Heart left ventricle (tissue), 16 donors: ENCODE measurements around the gene PRDM16. TPM values are rescaled to one million over a fixed set of nuclear protein-coding genes. Genes with fewer than 3 reads are reported as not detected.

Source experiments
- ATAC-seq, 4 donors: fragments of 200-7000 bp; cut with Tn5 transposase; one replicate each; pipeline ENCODE4 v1.9.1; 2020 to 2022; ENCODE audit warnings: moderate library complexity in 4 of 4, mild to moderate bottlenecking in 3 of 4, moderate number of reproducible peaks in 1 of 4
- DNase-seq, 5 donors: peaks; one replicate each; pipeline ENCODE4 v3.0.0-alpha.2; 2020
- H3K27ac ChIP-seq, 12 donors: fragments of 200-600 bp; sonication (generic) in 4 of 12; one replicate each; pipeline versions ENCODE4 v1.5.0 to v1.8.0; 2016 to 2022; ENCODE audit warnings: mild to moderate bottlenecking in 2 of 12
- H3K27me3 ChIP-seq, 9 donors: fragments of 200-600 bp; sonication (generic) in 2 of 9; one replicate each; pipeline versions ENCODE4 v1.5.1 to v1.8.0; 2016 to 2022; ENCODE audit warnings: mild to moderate bottlenecking in 3 of 9
- H3K36me3 ChIP-seq, 9 donors: fragments of 200-600 bp; sonication (generic) in 2 of 9; one replicate each; pipeline versions ENCODE4 v1.5.0 to v1.8.0; 2018 to 2022; ENCODE audit warnings: mild to moderate bottlenecking in 2 of 9
- H3K4me1 ChIP-seq, 12 donors: fragments of 200-600 bp; sonication (generic) in 4 of 12; one replicate each; pipeline versions ENCODE4 v1.5.0 to v1.8.0; 2016 to 2022; ENCODE audit warnings: mild to moderate bottlenecking in 3 of 12
- H3K4me3 ChIP-seq, 12 donors: fragments of 200-600 bp; sonication (generic) in 4 of 12; one replicate each; pipeline versions ENCODE4 v1.5.0 to v1.8.0; 2017 to 2022; ENCODE audit warnings: mild to moderate bottlenecking in 9 of 12, moderate library complexity in 4 of 12
- H3K9me3 ChIP-seq, 12 donors: fragments of 200-600 bp; sonication (generic) in 4 of 12; one replicate each; pipeline versions ENCODE4 v1.5.0 to v1.8.0; 2016 to 2022; ENCODE audit warnings: mild to moderate bottlenecking in 1 of 12
- POLR2A ChIP-seq, 2 donors: fragments of 450-650 bp; IDR thresholded peaks; one replicate each; pipeline ENCODE4 v1.6.1; 2017; ENCODE audit warnings: antibody characterized with exemption in 2 of 2, mild to moderate bottlenecking in 2 of 2, moderate library complexity in 2 of 2
- WGBS, 4 donors: extraction: QIAGEN DNeasy Blood & Tissue Kit in 2 of 4; methylation state at CpG; one replicate each; pipeline versions ENCODE4 v1.1.5 to v1.1.7; 2013 to 2018; 5-methylcytosine and 5-hydroxymethylcytosine counted together
- intact Hi-C, 10 donors: fragments of 100-400 bp; cut with DNase I; formaldehyde crosslinking; loops; one replicate each; pipeline versions ENCODE4 v1.11.1 to v1.14.2; 2022
- polyA plus RNA-seq, 2 donors: library from polyadenylated mRNA; stranded (reverse); fragments of 200-250 nt; gene quantifications; one replicate each; pipeline ENCODE4 v1.2.3, GENCODE V29; 2013
- total RNA-seq, 9 donors: library from RNA; depleted of rRNA in 2 of 9; stranded (reverse); fragments of >200 nt in 2 of 9; fragmentation: NEBNext Ultra II Directional in 3 of 9; extraction: Animal tissue kit (Norgen Biotek cat#: 25700) in 3 of 9; gene quantifications; one replicate each; pipeline versions ENCODE4 v1.1.0 to v1.2.4, GENCODE V29; 2016 to 2023
- TF ChIP-seq, protein P1 (sequence below), 12 donors: fragments of 200-600 bp; sonication (generic) in 4 of 12; IDR thresholded peaks; one replicate each; pipeline versions ENCODE4 v1.5.0 to v1.8.0; 2018 to 2022; ENCODE audit warnings: antibody characterized with exemption in 12 of 12, mild to moderate bottlenecking in 5 of 12
- donor health status: ischemic (EF 13 %, LVEDD 7.1; RV severe dilation, severe dysfunction).
- donor health status: healthy with polysubstance abuse.
- donor health status: DM: no; HTN: yes; CAD: no.
- donor health status: DM: no; HTN: no; CAD: no.
- donor health status: ischemic (EF 25% LVEDD 6.9; RV normal size, moderate dysfunction).
- donor health status: ischemic (EF 25% LVEDD 5.7; RV mildly dilated, moderate dysfunction).
- donor health status: healthy.
- donor health status: DM: yes; HTN: yes; CAD: no.
- donor health status: ischemic (EF 35%, LVEDD 5.7; RV mildly dilated, moderate dysfunction).
- donor health status: nonischemic (EF 11% LVEDD 7.7; RV severe dilation, severe dysfunction).
- donor health status: DM: yes; HTN: yes; CAD: no.
- donor health status: PGD.
- donor health status: ischemic (EF 29% LVEDD 5.4; RV normal size, mild dysfunction).
- donor health status: nonischemic (EF 23%, LVEDD 6.1; RV moderate dilation, normal function).

PRDM16 gene
- total and polyA plus RNA-seq, 11 donors = 6.0 to 22.7 (median 14.0) TPM

DNA sequence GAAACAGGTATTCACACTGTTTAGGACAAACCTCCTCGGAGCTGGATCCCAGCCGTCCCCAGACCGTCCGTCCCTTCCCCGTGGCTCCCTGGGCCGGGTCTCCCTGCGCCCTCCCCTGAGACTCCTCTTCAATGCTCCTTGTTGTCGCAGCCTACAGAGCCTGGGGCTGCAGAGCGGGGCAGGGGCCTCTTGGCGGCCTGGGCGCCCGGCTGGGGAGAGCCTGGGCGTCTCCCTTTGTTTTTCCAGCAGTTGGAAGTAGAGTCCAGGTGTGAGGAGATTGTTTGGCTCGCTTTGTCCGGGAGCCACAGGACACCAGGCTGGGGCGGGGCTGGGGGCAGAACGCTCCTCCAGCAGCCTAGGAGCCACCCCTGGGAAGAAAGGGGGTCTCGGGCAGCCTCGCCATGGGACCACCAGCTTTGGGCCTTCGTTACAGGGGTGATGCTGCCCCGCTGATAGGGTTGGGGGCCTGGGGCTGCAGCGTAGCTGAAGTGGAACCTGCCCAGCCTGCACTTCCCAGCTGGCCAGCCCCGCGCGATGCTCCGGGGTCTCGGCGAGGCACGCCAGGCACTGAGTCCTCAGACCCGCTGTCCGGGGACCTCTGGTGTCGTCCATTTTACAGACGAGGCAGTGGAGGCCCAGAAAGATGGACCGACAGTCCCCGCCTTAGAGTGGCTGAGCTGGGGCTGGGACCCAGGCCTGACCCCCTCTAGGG is 66.9 kb downstream of the PRDM16 start:
- peaks cover 0 to 82% (median 20%) of the 10 kb centered on the region in 12 donors for H3K4me1 ChIP-seq
- H3K36me3 ChIP-seq = no peaks in the 10 kb centered on the region
- WGBS, 4 donors = 78 to 86% (median 82%) methylated on average over 20 to 35 of the region's 35 CpGs
- no peak overlapping the region for H3K4me3 ChIP-seq
- H3K27ac ChIP-seq = no peak overlapping the region
- TF ChIP-seq, protein P1, sequence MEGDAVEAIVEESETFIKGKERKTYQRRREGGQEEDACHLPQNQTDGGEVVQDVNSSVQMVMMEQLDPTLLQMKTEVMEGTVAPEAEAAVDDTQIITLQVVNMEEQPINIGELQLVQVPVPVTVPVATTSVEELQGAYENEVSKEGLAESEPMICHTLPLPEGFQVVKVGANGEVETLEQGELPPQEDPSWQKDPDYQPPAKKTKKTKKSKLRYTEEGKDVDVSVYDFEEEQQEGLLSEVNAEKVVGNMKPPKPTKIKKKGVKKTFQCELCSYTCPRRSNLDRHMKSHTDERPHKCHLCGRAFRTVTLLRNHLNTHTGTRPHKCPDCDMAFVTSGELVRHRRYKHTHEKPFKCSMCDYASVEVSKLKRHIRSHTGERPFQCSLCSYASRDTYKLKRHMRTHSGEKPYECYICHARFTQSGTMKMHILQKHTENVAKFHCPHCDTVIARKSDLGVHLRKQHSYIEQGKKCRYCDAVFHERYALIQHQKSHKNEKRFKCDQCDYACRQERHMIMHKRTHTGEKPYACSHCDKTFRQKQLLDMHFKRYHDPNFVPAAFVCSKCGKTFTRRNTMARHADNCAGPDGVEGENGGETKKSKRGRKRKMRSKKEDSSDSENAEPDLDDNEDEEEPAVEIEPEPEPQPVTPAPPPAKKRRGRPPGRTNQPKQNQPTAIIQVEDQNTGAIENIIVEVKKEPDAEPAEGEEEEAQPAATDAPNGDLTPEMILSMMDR (IDR thresholded peaks at IDR 0.05) = no peak
- TF ChIP-seq POLR2A (IDR thresholded peaks at IDR 0.05) = no peak
- intact Hi-C loops = no loop called here
- no peak for DNase-seq
- no peaks in the 10 kb centered on the region for H3K9me3 ChIP-seq
- peaks cover 0 to 7% (median 0%) of the 10 kb centered on the region in 9 donors for H3K27me3 ChIP-seq
- no peak for ATAC-seq

DNA sequence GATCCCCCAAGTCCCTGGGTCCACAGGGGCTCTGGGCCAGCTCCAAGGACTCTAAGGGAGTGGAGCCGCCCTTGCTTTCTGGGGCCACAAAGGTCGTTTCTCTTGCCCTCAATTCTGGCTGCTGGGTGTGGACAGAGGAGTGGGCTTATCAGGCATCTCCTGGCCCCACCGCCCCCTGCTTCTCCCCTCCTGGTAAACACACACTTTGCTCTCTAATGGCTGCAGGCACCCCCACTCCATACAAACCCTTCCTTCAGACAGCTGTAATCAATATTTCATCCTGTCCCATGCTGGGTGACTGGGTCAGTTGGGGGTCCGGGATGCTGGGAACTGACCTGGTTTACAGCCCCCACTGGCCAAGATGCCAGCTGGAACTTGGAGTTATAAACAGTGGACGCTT is 67.5 kb downstream of the PRDM16 start:
- H3K4me1 ChIP-seq = peaks cover 0 to 80% (median 20%) of the 10 kb centered on the region in 12 donors
- DNase-seq (no peak), ATAC-seq (no peak)
- H3K4me3 ChIP-seq = no peak overlapping the region
- no peaks in the 10 kb centered on the region for H3K9me3 ChIP-seq
- intact Hi-C loops = no loop called here
- no peaks in the 10 kb centered on the region for H3K36me3 ChIP-seq
- peaks cover 0 to 8% (median 0%) of the 10 kb centered on the region in 9 donors for H3K27me3 ChIP-seq
- 71 to 84% (median 79%) methylated on average over 5 of the region's 5 CpGs for WGBS, 4 donors
- peak overlapping the region in 1 of 12 donors; percentile 31 for H3K27ac ChIP-seq
- TF ChIP-seq, protein P1 (IDR thresholded peaks at IDR 0.05) = no peak

DNA sequence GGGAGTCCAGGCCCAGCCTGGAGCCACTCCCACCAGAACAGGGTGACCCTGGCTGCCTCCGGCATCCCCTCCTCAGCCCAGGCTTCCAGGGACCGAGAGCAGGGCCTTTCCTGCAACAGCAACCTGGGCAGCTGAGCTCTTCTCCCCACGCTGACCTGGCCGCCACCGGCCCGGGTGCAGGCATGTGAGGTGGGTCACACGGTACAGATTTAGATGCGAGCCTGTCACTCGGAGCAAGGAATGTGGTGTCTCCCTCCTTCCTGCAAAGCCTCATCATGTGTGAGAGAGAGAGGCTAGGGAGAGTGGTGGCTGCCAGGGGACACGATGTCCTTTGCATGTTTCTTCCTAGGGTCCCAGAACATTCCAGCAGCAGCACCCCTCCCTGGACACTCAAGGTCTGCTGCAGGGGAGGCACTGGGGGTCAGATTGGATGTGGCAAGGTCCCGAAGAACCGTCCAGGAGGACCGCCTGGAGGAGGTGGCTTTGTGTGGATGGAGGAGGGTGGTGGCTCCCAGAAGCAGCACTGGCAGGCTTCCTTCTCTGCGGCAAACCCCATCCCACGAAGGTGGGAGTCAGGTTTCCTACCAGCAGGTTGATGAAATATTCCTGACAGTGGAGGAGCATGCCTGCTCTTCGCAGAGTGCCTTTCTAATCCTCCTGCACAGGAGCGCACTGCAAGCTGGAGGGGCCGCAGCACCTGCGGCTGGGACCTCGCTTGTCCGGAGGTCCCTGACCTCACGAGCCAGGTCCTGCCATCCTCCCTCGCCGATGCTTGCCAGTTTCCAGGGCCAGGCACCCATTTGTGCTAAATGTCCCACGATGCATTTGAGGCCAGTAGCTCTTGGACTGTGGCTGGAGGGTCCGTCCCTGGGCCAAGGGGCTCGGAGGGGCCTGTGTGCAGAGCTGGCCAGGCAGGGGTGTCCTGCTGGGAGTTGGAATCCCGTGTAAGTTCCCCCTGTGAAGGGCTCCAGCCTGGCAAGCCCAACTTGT is 68.4 kb downstream of the PRDM16 start:
- ATAC-seq (peak in 3 of 4 donors; percentile 8 to 32 (median 10)), DNase-seq (no peak)
- H3K36me3 ChIP-seq = no peaks in the 10 kb centered on the region
- no peaks in the 10 kb centered on the region for H3K9me3 ChIP-seq
- H3K4me1 ChIP-seq = peaks cover 0 to 76% (median 20%) of the 10 kb centered on the region in 12 donors
- H3K27ac ChIP-seq = peak overlapping the region in 1 of 12 donors; percentile 31
- H3K27me3 ChIP-seq = peaks cover 0 to 8% (median 0%) of the 10 kb centered on the region in 9 donors
- 60 to 72% (median 67%) methylated on average over 23 to 28 of the region's 28 CpGs for WGBS, 4 donors
- intact Hi-C loops = no loop called here
- no peak overlapping the region for H3K4me3 ChIP-seq
- no peak for TF ChIP-seq POLR2A (IDR thresholded peaks at IDR 0.05)
- TF ChIP-seq, protein P1 (IDR thresholded peaks at IDR 0.05) = no peak
